H7 (cell line): ENCODE measurements around the gene NDUFS7. TPM values are rescaled to one million over a fixed set of nuclear protein-coding genes. Genes with fewer than 3 reads are reported as not detected.

Experiments
- DNase-seq: peaks from one replicate; pipeline ENCODE4 v3.0.0; 2012
- H3K27me3 ChIP-seq: 2 replicates; pipeline ENCODE4 v1.6.0; 2011; ENCODE audit warnings: mild to moderate bottlenecking, low read length; ENCODE audit not compliant: control insufficient read depth, insufficient read depth
- H3K36me3 ChIP-seq: replicated peaks from 2 replicates; pipeline ENCODE4 v1.5.1; 2011; ENCODE audit warnings: low read length; ENCODE audit not compliant: control insufficient read depth, insufficient read depth
- H3K4me3 ChIP-seq: 2 replicates; pipeline ENCODE4 v1.5.1; 2011; ENCODE audit warnings: low read depth, mild to moderate bottlenecking, control low read depth, low read length, moderate library complexity; ENCODE audit not compliant: insufficient read depth
- total RNA-seq: library from RNA; depleted of rRNA; stranded (reverse); fragments of >200 nt; shearing (Covaris generic); gene quantifications from 2 replicates; pipeline ENCODE4 v1.2.3, GENCODE V29; 2014

Gene NDUFS7
- total RNA-seq, 1 experiment from 2014 or later, result 140 TPM

DNA sequence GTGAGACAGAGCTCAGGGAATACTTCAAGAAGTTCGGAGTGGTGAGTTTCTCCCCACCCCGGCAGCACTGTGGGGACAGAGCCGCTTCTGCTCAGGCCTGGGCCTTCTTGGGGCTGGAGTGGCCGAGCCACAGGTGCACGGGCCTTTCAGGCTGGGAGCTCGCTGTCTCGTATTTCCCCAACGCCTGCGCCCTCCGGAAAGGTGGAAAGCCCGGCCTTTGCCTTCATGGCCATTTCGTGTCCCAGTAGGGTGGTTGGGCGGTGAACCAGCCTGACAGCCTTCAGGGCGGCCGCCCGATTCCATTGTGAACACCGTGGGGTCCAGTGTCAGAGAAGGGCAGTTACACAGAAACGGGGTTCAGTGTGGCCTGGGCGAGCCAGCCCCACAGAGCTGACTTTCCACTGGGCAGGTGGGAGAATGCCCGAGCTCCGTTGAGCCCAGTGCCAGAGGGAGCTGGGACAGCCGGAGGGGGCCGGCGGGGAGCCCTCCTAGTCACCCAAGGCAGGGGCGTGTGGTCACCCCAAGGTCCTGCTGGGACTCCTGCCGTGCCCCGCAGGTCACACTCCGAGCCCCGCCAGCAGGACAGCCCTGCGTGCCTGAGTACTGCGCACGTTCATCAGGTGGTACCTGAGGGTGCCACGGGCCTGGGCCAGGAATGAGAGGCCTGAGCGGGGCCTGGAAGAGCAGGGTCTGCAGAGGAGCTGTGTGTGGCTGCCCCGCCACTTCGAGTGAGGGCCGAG is 37.7 kb downstream of the NDUFS7 start:
- H3K36me3 ChIP-seq, result peaks cover 47% of the 10 kb centered on the region
- no peak overlapping the region for H3K4me3 ChIP-seq
- DNase-seq, result no peak
- H3K27me3 ChIP-seq, result no peaks in the 10 kb centered on the region

DNA sequence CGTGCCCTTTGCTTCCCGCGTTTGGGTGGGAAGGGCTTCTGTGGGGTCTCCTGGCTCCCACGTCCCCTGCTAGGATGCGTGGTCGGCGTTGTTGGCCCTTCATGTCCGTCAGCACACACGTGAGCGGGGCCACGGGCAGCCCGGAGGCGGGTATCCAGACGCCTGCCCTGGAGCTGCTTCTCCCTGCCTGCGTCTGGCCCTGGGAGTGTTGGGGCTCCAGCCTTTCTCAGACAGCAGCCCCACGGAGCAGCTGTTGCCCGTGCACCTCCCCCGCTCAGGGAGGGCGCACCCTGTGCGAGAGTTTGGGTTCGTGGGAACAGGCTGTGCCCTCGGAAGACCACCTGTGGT is 38.2 kb downstream of the NDUFS7 start:
- H3K36me3 ChIP-seq, result peaks cover 47% of the 10 kb centered on the region
- no peak for DNase-seq
- H3K27me3 ChIP-seq, result no peaks in the 10 kb centered on the region
- no peak overlapping the region for H3K4me3 ChIP-seq

- no peaks in the 10 kb centered on the region for H3K27me3 ChIP-seq
- no peak overlapping the region for H3K4me3 ChIP-seq
- peaks cover 46% of the 10 kb centered on the region for H3K36me3 ChIP-seq
- DNase-seq, result no peak
Observed at GRCh38 chr19:1422360-1422759, 38.7 kb downstream of the NDUFS7 start.

DNA sequence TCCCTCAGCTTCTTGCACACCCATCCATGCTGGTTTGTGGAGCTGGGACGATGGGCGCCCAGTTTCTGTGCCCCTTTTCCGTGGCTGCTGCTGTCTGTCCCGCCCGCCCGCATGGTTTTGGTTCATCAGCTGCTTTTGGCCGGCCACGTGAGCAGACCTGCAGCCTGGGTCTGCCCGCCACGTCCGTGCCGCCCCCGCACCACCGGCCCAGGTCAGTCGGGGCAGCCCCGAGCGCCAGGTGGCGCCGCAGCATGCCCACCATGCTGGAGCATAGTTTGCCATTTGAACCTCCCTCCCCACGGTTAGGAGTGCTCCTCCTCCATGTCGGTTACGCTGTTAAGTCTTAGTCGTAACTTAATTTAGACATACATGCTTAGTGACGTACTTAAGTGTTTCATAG is 39.2 kb downstream of the NDUFS7 start:
- Histone ChIP-seq H3K36me3 (peaks cover 44% of the 10 kb centered on the region), H3K27me3 (no peaks in the 10 kb centered on the region), H3K4me3 (no peak overlapping the region)
- DNase-seq, result peak; percentile 72

DNA sequence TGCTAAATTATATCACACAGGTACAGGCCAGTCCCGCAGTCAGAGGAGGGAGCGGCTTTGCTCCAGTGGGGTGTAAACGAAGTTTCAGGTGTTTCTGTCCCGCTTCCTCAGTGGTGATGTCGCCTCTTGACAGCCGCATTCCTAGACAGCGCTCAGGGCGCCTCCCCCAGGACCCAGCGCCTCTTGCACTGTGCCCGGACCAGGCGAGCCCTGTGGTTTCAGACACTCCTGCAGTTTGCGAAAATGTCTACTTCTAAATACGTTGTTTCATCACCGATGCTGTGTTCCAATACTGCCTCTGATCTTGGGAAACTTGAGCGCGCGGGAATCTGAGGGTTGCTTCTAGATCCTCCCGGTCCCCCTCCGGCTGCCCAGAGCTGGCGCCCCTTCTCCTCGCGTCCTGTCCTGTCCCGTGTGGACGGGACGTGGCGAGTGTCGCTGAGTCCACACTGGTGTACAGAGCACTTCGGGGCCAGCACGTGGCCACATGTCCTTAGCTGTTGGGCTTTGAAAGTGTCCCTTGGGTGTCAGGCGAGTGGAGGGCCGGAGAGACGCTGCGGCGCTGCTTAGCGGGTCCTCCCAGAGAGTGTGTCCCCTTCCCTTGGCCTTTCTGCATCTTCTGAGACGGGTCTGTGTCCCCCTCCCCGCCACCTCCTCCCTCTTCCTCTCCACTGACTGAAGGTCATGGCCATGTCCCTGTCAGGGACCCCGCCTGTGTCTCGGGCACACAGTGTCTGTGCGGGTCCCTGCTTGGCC is 39.9 kb downstream of the NDUFS7 start:
- DNase-seq, result no peak
- H3K4me3 ChIP-seq, result no peak overlapping the region
- H3K36me3 ChIP-seq, result peaks cover 39% of the 10 kb centered on the region
- H3K27me3 ChIP-seq, result no peaks in the 10 kb centered on the region

- Histone ChIP-seq H3K4me3 (no peak overlapping the region), H3K27me3 (no peaks in the 10 kb centered on the region), H3K36me3 (peaks cover 35% of the 10 kb centered on the region)
- no peak for DNase-seq
Observed at GRCh38 chr19:1424192-1424955, 40.7 kb downstream of the NDUFS7 start.

DNA sequence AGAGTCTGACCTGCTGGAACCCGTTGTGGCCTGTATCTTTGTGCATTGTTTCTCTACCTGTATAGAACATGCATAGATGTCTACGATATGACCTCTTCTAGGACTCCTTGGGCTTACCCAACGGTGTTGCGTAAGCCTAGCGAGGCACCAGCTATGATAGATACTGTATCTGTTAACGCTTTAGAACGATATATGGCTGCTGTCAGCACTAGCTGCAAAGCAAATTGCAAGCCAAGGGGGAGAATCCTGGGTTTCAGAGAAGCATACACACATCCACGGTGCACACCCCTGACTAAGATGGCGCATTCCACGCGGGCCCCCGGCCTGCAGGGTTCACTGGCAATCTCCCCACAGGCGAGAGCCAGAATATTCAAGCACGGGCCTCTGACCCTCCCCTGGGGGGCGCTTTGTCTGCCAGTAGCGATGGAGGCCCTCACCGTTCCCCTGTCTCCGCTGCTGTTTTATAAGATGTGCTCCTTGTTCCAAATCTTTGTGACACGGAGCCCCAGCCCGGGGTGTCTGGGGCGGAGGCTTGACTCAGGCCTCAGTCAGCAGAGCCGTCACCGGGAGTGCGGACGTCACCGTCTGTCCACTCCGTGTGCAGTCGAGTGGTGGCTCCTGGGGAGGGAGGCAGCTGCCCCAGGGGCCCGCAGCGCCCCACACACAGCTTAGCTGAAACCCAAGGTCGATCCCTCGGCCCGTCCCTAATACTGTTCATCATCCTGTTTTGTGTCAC is 41.6 kb downstream of the NDUFS7 start:
- Histone ChIP-seq H3K36me3 (peaks cover 36% of the 10 kb centered on the region), H3K4me3 (no peak overlapping the region), H3K27me3 (no peaks in the 10 kb centered on the region)
- no peak for DNase-seq

DNA sequence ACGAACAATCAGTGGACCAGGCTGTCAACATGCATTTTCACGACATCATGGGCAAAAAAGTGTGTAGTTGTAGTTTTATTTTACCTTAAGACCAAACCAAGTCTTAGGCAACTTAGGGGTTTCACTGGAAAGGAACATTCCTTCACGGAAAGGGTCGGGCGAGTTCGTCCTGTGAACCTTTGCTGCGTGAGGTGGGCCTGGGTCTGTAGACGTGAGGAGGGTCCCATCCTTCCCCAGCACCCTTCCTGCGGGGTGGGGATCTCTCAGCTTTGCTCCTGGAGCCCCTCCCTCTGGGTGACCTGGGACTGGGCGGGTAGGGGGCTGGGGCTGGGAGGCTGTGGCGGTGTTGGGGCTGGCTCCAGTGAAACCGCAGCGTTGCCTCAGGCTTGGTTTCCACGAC is 42.2 kb downstream of the NDUFS7 start:
- Histone ChIP-seq H3K4me3 (no peak overlapping the region), H3K27me3 (no peaks in the 10 kb centered on the region), H3K36me3 (peaks cover 30% of the 10 kb centered on the region)
- no peak for DNase-seq

- no peak overlapping the region for H3K4me3 ChIP-seq
- no peak for DNase-seq
- H3K27me3 ChIP-seq, result no peaks in the 10 kb centered on the region
- peaks cover 31% of the 10 kb centered on the region for H3K36me3 ChIP-seq
Observed at GRCh38 chr19:1426736-1427135, 43.0 kb downstream of the NDUFS7 start.

GRCh38 chr19:1427221-1427920 is 43.7 kb downstream of the NDUFS7 start:
- H3K4me3 ChIP-seq, result no peak overlapping the region
- no peaks in the 10 kb centered on the region for H3K27me3 ChIP-seq
- DNase-seq, result no peak
- H3K36me3 ChIP-seq, result peaks cover 36% of the 10 kb centered on the region

DNA sequence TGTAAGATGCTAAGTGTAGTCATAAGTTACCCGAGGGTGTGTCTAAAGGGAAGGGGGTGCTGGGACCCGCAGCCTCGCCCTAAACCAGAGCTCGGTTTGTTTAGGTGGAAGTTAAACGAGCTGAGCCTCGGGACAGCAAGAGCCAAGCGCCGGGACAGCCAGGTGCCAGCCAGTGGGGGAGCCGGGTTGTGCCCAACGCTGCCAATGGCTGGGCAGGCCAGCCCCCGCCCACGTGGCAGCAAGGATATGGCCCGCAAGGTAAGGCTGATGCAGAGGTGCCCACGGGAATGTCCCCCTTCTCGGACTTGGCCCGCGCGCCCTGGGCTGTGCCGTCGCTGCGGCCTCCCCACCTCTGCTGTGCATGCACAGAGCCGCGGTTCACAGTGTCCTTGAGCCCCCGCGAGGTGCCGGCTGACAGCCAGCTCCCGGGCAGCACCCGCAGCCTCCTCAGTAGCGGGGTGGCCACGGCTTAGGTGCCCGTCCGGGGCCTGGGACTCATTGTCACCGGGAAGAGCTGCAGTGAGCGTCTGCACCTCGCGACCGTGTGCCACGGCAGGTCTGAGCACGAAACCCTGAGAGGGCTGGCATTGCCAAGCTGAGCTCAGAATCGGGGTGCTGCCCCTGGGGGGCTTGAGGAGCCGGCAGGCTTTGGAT is 45.2 kb downstream of the NDUFS7 start:
- no peak for DNase-seq
- no peaks in the 10 kb centered on the region for H3K27me3 ChIP-seq
- H3K4me3 ChIP-seq, result no peak overlapping the region
- peaks cover 34% of the 10 kb centered on the region for H3K36me3 ChIP-seq

- DNase-seq, result no peak
- Histone ChIP-seq H3K4me3 (no peak overlapping the region), H3K36me3 (peaks cover 36% of the 10 kb centered on the region), H3K27me3 (no peaks in the 10 kb centered on the region)
Observed at GRCh38 chr19:1429750-1430149, 46.0 kb downstream of the NDUFS7 start.

GRCh38 chr19:1430246-1430645 is 46.5 kb downstream of the NDUFS7 start:
- Histone ChIP-seq H3K4me3 (no peak overlapping the region), H3K36me3 (peaks cover 31% of the 10 kb centered on the region), H3K27me3 (no peaks in the 10 kb centered on the region)
- peak; percentile 67 for DNase-seq
